K562 (cell line): Measurements from ENCODE around the gene EXOC7.

ENCODE experiments used
- ATF7 ChIP-seq: fragments of 450-650 bp; IDR thresholded peaks from 2 replicates; pipeline ENCODE4 v1.7.1; 2014; ENCODE audit warnings: mild to moderate bottlenecking, moderate library complexity
- TOE1 ChIP-seq, 2 experiments: fragments of 450-650 bp in 1 of 2; sonication (generic) in 1 of 2; formaldehyde crosslinking in 1 of 2; IDR thresholded peaks; 2 replicates each; pipeline versions ENCODE4 v1.7.1 to v1.8.0; 2016 to 2022; ENCODE audit warnings: borderline replicate concordance in 2 of 2, mild to moderate bottlenecking in 2 of 2, antibody characterized with exemption in 1 of 2, inconsistent platforms in 1 of 2, low read depth in 1 of 2, missing genetic modification reagents in 1 of 2, moderate library complexity in 1 of 2
- ZFP1 ChIP-seq: fragments of 450-650 bp; formaldehyde crosslinking; IDR thresholded peaks from 2 replicates; pipeline ENCODE4 v1.4.0; 2020; ENCODE audit warnings: mild to moderate bottlenecking, mixed read lengths

DNA sequence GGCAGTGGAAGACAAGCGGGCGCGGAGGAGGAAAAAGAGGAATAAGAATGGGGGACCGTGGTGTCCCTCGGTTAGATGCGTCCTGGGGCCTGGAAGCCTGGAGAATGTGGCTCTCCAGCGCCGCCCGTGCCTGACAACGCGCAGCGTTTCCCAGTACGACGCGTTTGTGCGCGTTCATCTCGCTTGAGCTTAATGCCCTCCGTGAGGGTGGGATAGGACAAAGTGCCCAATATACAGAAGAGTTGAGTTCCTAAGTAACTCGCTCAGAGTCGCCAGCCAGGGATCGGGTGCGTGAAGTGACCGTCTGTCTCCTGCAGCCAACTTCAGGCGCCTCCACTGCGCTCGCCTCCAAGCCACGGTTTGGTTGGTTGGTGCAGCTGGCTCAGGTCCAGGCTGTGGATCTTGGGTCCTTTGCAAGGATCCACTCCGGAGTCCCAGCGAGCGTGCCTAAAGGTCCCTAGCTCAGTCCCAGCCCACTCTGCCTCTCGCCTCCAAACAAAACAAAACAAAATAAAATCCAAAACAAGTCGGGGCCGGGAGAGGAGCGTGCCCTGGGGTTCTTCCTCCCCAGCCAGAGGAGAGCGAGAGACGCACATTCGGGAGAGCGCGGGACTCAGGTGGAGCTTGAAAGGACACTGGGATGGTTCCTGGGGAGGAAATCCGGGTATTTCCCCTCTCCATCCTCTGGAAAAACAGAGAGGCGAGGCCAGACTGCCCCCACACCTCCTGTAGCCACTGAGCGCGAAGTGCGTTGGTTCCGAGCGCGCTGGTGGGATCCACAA is 28.0 kb downstream of the EXOC7 start:
- no peak for TF ChIP-seq TOE1 (IDR thresholded peaks at IDR 0.05; ENCODE audit: borderline replicate concordance)
- TF ChIP-seq TOE1 (CRISPR knock-in tag; IDR thresholded peaks at IDR 0.05; ENCODE audit: borderline replicate concordance, low read depth): no peak
- no peak for TF ChIP-seq ZFP1 (CRISPR knock-in tag)
- TF ChIP-seq ATF7: no peak
